Mammary epithelial cell (primary cell): ENCODE data around the gene ADGRD1.

Source experiments
- EZH2 ChIP-seq: IDR thresholded peaks from 2 replicates; pipeline ENCODE4 v1.6.1; 2012; ENCODE audit warnings: low read length, inconsistent platforms, borderline replicate concordance
- TF ChIP-seq, protein P1 (sequence below), 2 donors: IDR thresholded peaks in 1 of 2; conservative IDR thresholded peaks in 1 of 2; 2 replicates each; pipeline ENCODE4 v1.5.1; 2011 to 2012; ENCODE audit warnings: inconsistent platforms in 2 of 2, low read length in 2 of 2, mild to moderate bottlenecking in 2 of 2, control low read depth in 1 of 2, low read depth in 1 of 2; ENCODE audit not compliant: insufficient read depth in 1 of 2; ENCODE audit errors: extremely low read depth in 1 of 2

DNA sequence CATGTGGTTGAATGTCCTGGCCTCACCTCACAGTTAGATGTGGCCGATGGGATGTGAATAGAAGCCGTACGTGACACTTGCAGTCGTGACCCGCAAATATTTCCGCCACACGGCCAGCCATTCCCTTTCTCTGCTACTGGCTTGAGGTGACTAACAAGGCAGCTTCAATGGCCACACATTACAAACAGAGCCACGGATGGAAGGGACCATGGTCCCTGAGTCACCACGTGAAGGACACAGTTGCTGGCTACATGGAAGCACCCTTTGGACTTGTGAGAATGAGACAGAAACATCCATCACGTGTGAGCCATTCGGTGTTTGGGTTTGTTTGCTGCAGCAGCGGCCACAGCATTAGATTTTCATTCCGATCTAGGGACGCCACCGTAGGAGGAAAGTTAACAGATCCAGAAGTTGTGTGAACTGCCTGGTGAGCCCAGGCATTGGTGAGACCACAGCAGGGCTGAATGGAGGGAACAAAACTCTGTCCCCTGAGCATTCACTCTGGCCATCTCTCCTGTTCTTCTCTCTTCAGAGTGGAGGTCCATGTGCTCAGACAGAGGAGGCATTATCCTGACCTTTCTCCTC is 33.5 kb upstream of the ADGRD1 start:
- TF ChIP-seq, protein P1, sequence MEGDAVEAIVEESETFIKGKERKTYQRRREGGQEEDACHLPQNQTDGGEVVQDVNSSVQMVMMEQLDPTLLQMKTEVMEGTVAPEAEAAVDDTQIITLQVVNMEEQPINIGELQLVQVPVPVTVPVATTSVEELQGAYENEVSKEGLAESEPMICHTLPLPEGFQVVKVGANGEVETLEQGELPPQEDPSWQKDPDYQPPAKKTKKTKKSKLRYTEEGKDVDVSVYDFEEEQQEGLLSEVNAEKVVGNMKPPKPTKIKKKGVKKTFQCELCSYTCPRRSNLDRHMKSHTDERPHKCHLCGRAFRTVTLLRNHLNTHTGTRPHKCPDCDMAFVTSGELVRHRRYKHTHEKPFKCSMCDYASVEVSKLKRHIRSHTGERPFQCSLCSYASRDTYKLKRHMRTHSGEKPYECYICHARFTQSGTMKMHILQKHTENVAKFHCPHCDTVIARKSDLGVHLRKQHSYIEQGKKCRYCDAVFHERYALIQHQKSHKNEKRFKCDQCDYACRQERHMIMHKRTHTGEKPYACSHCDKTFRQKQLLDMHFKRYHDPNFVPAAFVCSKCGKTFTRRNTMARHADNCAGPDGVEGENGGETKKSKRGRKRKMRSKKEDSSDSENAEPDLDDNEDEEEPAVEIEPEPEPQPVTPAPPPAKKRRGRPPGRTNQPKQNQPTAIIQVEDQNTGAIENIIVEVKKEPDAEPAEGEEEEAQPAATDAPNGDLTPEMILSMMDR (conservative IDR thresholded peaks at IDR 0.05 in 1 of 2, IDR thresholded peaks at IDR 0.05 in 1 of 2; ENCODE audit: extremely low read depth in 1 of 2, insufficient read depth in 1 of 2, low read depth in 1 of 2, low read length in 2 of 2): no peak
- no peak for TF ChIP-seq EZH2
